Measurements from ENCODE around the gene SNX2. TPM values are rescaled to one million over a fixed set of nuclear protein-coding genes. Genes with fewer than 3 reads are reported as not detected.

SNX2 gene
- total and polyA plus RNA-seq, 4 donors: 30.9 to 102 (median 72.0) TPM

GRCh38 chr5:122842016-122842580 is 67.2 kb downstream of the SNX2 start:
- no peak overlapping the region for H3K9ac ChIP-seq (ENCODE audit: insufficient read depth in 1 of 2, low read length in 2 of 2)
- DNase-seq (no peak), ATAC-seq (ENCODE audit: insufficient read depth, low FRiP score) (no peak)
- no peak for TF ChIP-seq CTCF (IDR thresholded peaks at IDR 0.05; ENCODE audit: control extremely low read depth, extremely low read depth)
- no peak overlapping the region for H3K27ac ChIP-seq (ENCODE audit: low read depth in 1 of 2, low read length in 1 of 2)
- H3K36me3 ChIP-seq (ENCODE audit: control insufficient read depth in 4 of 4, insufficient read depth in 4 of 4, low read length in 4 of 4): no peaks in the 10 kb centered on the region
- H3K27me3 ChIP-seq (ENCODE audit: control insufficient read depth in 3 of 3, insufficient read depth in 3 of 3, low read length in 2 of 3): no peaks in the 10 kb centered on the region
- peaks cover 0 to 5% (median 0%) of the 10 kb centered on the region in 4 donors for H3K9me3 ChIP-seq (ENCODE audit: control insufficient read depth in 4 of 4, insufficient read depth in 3 of 4, low read length in 3 of 4)
- no peak overlapping the region for H3K4me3 ChIP-seq
- peaks cover 0 to 17% (median 3%) of the 10 kb centered on the region in 5 donors for H3K4me1 ChIP-seq (ENCODE audit: control insufficient read depth in 5 of 5, insufficient read depth in 5 of 5, low read length in 5 of 5)
- 94 to 96% methylated on average over 6 of the region's 6 CpGs for WGBS, 2 donors

- Histone ChIP-seq H3K9ac (ENCODE audit: insufficient read depth in 1 of 2, low read length in 2 of 2) (peak overlapping the region; percentile 74 to 95), H3K4me1 (ENCODE audit: control insufficient read depth in 5 of 5, insufficient read depth in 5 of 5, low read length in 5 of 5) (peaks cover 0 to 17% (median 8%) of the 10 kb centered on the region in 5 donors), H3K4me3 (no peak overlapping the region), H3K9me3 (ENCODE audit: control insufficient read depth in 4 of 4, insufficient read depth in 3 of 4, low read length in 3 of 4) (peaks cover 0 to 5% (median 0%) of the 10 kb centered on the region in 4 donors), H3K27ac (ENCODE audit: low read depth in 1 of 2, low read length in 1 of 2) (peak overlapping the region; percentile 90 to 92), H3K27me3 (ENCODE audit: control insufficient read depth in 3 of 3, insufficient read depth in 3 of 3, low read length in 2 of 3) (no peaks in the 10 kb centered on the region), H3K36me3 (ENCODE audit: control insufficient read depth in 4 of 4, insufficient read depth in 4 of 4, low read length in 4 of 4) (no peaks in the 10 kb centered on the region)
- no peak for ATAC-seq (ENCODE audit: insufficient read depth, low FRiP score)
- no peak for TF ChIP-seq CTCF (IDR thresholded peaks at IDR 0.05; ENCODE audit: control extremely low read depth, extremely low read depth)
- WGBS, 2 donors: 27 to 28% methylated on average over 22 of the region's 22 CpGs
- DNase-seq: peak; percentile 32 to 63 (median 50)
Measured at GRCh38 chr5:122844136-122844909, 69.4 kb downstream of the SNX2 start.

- no peaks in the 10 kb centered on the region for H3K36me3 ChIP-seq (ENCODE audit: control insufficient read depth in 4 of 4, insufficient read depth in 4 of 4, low read length in 4 of 4)
- H3K9me3 ChIP-seq (ENCODE audit: control insufficient read depth in 4 of 4, insufficient read depth in 3 of 4, low read length in 3 of 4): peaks cover 0 to 5% (median 0%) of the 10 kb centered on the region in 4 donors
- no peak for TF ChIP-seq CTCF (IDR thresholded peaks at IDR 0.05; ENCODE audit: control extremely low read depth, extremely low read depth)
- H3K4me1 ChIP-seq (ENCODE audit: control insufficient read depth in 5 of 5, insufficient read depth in 5 of 5, low read length in 5 of 5): peaks cover 0 to 17% (median 8%) of the 10 kb centered on the region in 5 donors
- no peaks in the 10 kb centered on the region for H3K27me3 ChIP-seq (ENCODE audit: control insufficient read depth in 3 of 3, insufficient read depth in 3 of 3, low read length in 2 of 3)
- DNase-seq (no peak), ATAC-seq (ENCODE audit: insufficient read depth, low FRiP score) (peak; percentile 4)
- peak overlapping the region; percentile 75 for H3K4me3 ChIP-seq
- peak overlapping the region; percentile 90 to 92 for H3K27ac ChIP-seq (ENCODE audit: low read depth in 1 of 2, low read length in 1 of 2)
- WGBS, 2 donors: 1% methylated on average over 16 of the region's 16 CpGs
- H3K9ac ChIP-seq (ENCODE audit: insufficient read depth in 1 of 2, low read length in 2 of 2): peak overlapping the region; percentile 74 to 95
Measured at GRCh38 chr5:122844910-122845228, 70.0 kb downstream of the SNX2 start.

Measured in lung (tissue), 12 donors.